Testis (tissue), 3 donors: ENCODE results near the gene PCDHGB5. TPM values are rescaled to one million over a fixed set of nuclear protein-coding genes. Genes with fewer than 3 reads are reported as not detected.
"Not testable (repeated sequence)": the region's sequence is repeated elsewhere in the genome, so short reads cannot be mapped to it uniquely, and the experiment has no call there.

Experiments
- DNase-seq: peaks from one replicate; pipeline ENCODE4 v3.0.0-alpha.2; 2019
- H3K27ac ChIP-seq, 2 donors: fragments of 200-600 bp; sonication (generic); one replicate each; pipeline ENCODE4 v1.5.1; 2019
- H3K27me3 ChIP-seq: fragments of 200-600 bp; sonication (generic); one replicate; pipeline ENCODE4 v1.5.1; 2019
- H3K36me3 ChIP-seq: fragments of 200-600 bp; sonication (generic); one replicate; pipeline ENCODE4 v1.5.1; 2017; ENCODE audit warnings: low read depth; ENCODE audit errors: missing control alignments
- H3K4me1 ChIP-seq: fragments of 200-600 bp; sonication (generic); one replicate; pipeline ENCODE4 v1.5.1; 2019
- H3K4me3 ChIP-seq, 2 donors: fragments of 200-600 bp; sonication (generic); one replicate each; pipeline ENCODE4 v1.5.1; 2017 to 2019
- H3K9me3 ChIP-seq: fragments of 200-600 bp; sonication (generic); one replicate; pipeline ENCODE4 v1.5.1; 2017
- CTCF ChIP-seq, 3 experiments: fragments of 450-650 bp in 2 of 3; fragments of 200-600 bp in 1 of 3; sonication (generic) in 1 of 3; IDR thresholded peaks; one replicate each; pipeline ENCODE4 v1.5.1; 2016 to 2019; ENCODE audit warnings: antibody characterized with exemption in 3 of 3, mild to moderate bottlenecking in 2 of 3, moderate library complexity in 1 of 3
- POLR2A ChIP-seq: fragments of 450-650 bp; IDR thresholded peaks from one replicate; pipeline ENCODE4 v1.6.1; 2017; ENCODE audit warnings: antibody characterized with exemption, mild to moderate bottlenecking, moderate library complexity
- WGBS, 2 donors: methylation state at CpG; one replicate each; pipeline ENCODE4 v1.1.5; 2018; 5-methylcytosine and 5-hydroxymethylcytosine counted together
- intact Hi-C: fragments of 100-400 bp; cut with DNase I; formaldehyde crosslinking; loops from one replicate; pipeline ENCODE4 v1.15.1; 2023; ENCODE audit warnings: low total_unique reads
- polyA plus RNA-seq: library from polyadenylated mRNA; stranded (reverse); fragments of 350-450 nt; fragmentation: Illumina TruSeq; extraction: RNeasy Lipid Tissue Mini Kit (QIAGEN cat#74804); gene quantifications from one replicate; pipeline ENCODE4 v1.2.3, GENCODE V29; 2014; ENCODE audit warnings: low read depth, low replicate concordance; ENCODE audit not compliant: insufficient read depth
- total RNA-seq, 2 donors: library from RNA; depleted of rRNA; stranded (reverse); fragments of >200 nt; gene quantifications; one replicate each; pipeline ENCODE4 v1.2.3, GENCODE V29; 2016

PCDHGB5 gene
- total and polyA plus RNA-seq, 3 donors from 2014 or later, result 4.5 to 36.4 (median 28.3) TPM

GRCh38 chr5:141371572-141372475, 25.9 kb upstream of the PCDHGB5 start:
- Histone ChIP-seq H3K9me3 (no peaks in the 10 kb centered on the region), H3K27me3 (no peaks in the 10 kb centered on the region), H3K27ac (no peak overlapping the region), H3K36me3 (no peaks in the 10 kb centered on the region), H3K4me3 (no peak overlapping the region), H3K4me1 (no peaks in the 10 kb centered on the region)
- 18 to 23% methylated on average over 48 to 69 of the region's 69 CpGs for WGBS, 2 donors
- TF ChIP-seq POLR2A (no peak), CTCF (IDR thresholded peaks at IDR 0.05) (no peak)
- no peak for DNase-seq
- intact Hi-C loops, result no loop called here

- intact Hi-C loops, result no loop called here
- Histone ChIP-seq H3K4me1 (no peaks in the 10 kb centered on the region), H3K36me3 (no peaks in the 10 kb centered on the region), H3K9me3 (no peaks in the 10 kb centered on the region), H3K27ac (no peak within 1 kb of the TSS), H3K27me3 (no peaks in the 10 kb centered on the region), H3K4me3 (no peak within 1 kb of the TSS)
- WGBS, 2 donors, result 9 to 12% methylated on average over 23 to 27 of the region's 27 CpGs
- TF ChIP-seq POLR2A, result no peak
- TF ChIP-seq CTCF (IDR thresholded peaks at IDR 0.05), result peak in 2 of 3 experiments; percentile 18 to 19
- DNase-seq, result no peak
Observed at GRCh38 chr5:141373673-141374317, 24.0 kb upstream of the PCDHGB5 start, which contains the start of gene PCDHGA6. TSS of gene PCDHGA6 (plus strand) at chr5:141373891. CDS start at chr5:141374084, 193 bp downstream.

- intact Hi-C loops, result no loop called here
- Histone ChIP-seq H3K36me3 (no peaks in the 10 kb centered on the region), H3K27ac (no peak overlapping the region), H3K4me3 (no peak overlapping the region), H3K9me3 (no peaks in the 10 kb centered on the region), H3K4me1 (no peaks in the 10 kb centered on the region), H3K27me3 (no peaks in the 10 kb centered on the region)
- WGBS, 2 donors, result 48% methylated on average over 12 to 14 of the region's 14 CpGs
- no peak for TF ChIP-seq CTCF (IDR thresholded peaks at IDR 0.05)
- no peak for TF ChIP-seq POLR2A
- no peak for DNase-seq
Observed at GRCh38 chr5:141374627-141375026, 23.1 kb upstream of the PCDHGB5 start.

- H3K4me3 ChIP-seq, intact Hi-C loops, H3K4me1 ChIP-seq, H3K27ac ChIP-seq, H3K36me3 ChIP-seq, H3K9me3 ChIP-seq, H3K27me3 ChIP-seq: not testable (repeated sequence)
- DNase-seq, result peak; percentile 65
- 44% methylated on average over 38 of the region's 48 CpGs; no CpG with 5 or more reads in 1 of the 2 donors for WGBS, 2 donors
Observed at GRCh38 chr5:141375444-141376155, 22.1 kb upstream of the PCDHGB5 start.
